GM06990 (cell line): Measurements from ENCODE around the gene SLC36A2.

ENCODE experiments used
- DNase-seq: peaks from one replicate; pipeline ENCODE4 v3.0.0-alpha.2; 2011; ENCODE audit not compliant: insufficient read length; ENCODE audit errors: extremely low read depth
- H3K27me3 ChIP-seq: replicated peaks from 2 replicates; pipeline ENCODE4 v1.6.0; 2011; ENCODE audit warnings: low read length; ENCODE audit not compliant: control insufficient read depth, insufficient read depth
- H3K36me3 ChIP-seq: 2 replicates; pipeline ENCODE4 v1.5.1; 2011; ENCODE audit warnings: low read length; ENCODE audit not compliant: control insufficient read depth, insufficient read depth
- H3K4me3 ChIP-seq: replicated peaks from 2 replicates; pipeline ENCODE4 v1.5.1; 2011; ENCODE audit warnings: low read depth, mild to moderate bottlenecking, control low read depth, low read length
- CTCF ChIP-seq: IDR thresholded peaks from 2 replicates; pipeline ENCODE4 v1.5.1; 2011; ENCODE audit warnings: low read length, control low read depth, mild to moderate bottlenecking, inconsistent platforms; ENCODE audit not compliant: insufficient read depth, poor library complexity, severe bottlenecking

Gene SLC36A2

GRCh38 chr5:151357792-151358191, 10.4 kb upstream of the SLC36A2 start:
- no peak for DNase-seq
- H3K36me3 ChIP-seq, result no peaks in the 10 kb centered on the region
- no peak for TF ChIP-seq CTCF
- H3K4me3 ChIP-seq, result no peak overlapping the region
- no peaks in the 10 kb centered on the region for H3K27me3 ChIP-seq

- Histone ChIP-seq H3K36me3 (no peaks in the 10 kb centered on the region), H3K4me3 (no peak overlapping the region), H3K27me3 (no peaks in the 10 kb centered on the region)
- no peak for DNase-seq
- no peak for TF ChIP-seq CTCF
These were observed 9.7 kb upstream of the SLC36A2 start for GRCh38 chr5:151357097-151357496.

GRCh38 chr5:151351671-151352070, 4.3 kb upstream of the SLC36A2 start:
- Histone ChIP-seq H3K36me3 (no peaks in the 10 kb centered on the region), H3K27me3 (no peaks in the 10 kb centered on the region; the same call in 1 of the 2 replicates), H3K4me3 (no peak overlapping the region)
- no peak for DNase-seq
- no peak for TF ChIP-seq CTCF

GRCh38 chr5:151348789-151349188, 1.4 kb upstream of the SLC36A2 start:
- Histone ChIP-seq H3K27me3 (no peaks in the 10 kb centered on the region; the same call in 1 of the 2 replicates), H3K36me3 (no peaks in the 10 kb centered on the region), H3K4me3 (no peak overlapping the region)
- no peak for DNase-seq
- no peak for TF ChIP-seq CTCF

- no peaks in the 10 kb centered on the region; the same call in 1 of the 2 replicates for H3K27me3 ChIP-seq
- no peak for DNase-seq
These were observed 1.4 kb downstream of the SLC36A2 start for GRCh38 chr5:151345808-151346478.

More at GRCh38 chr5:151345808-151346478, 1.4 kb downstream of the SLC36A2 start:
- Histone ChIP-seq H3K4me3 (no peak overlapping the region), H3K36me3 (no peaks in the 10 kb centered on the region)
- no peak for TF ChIP-seq CTCF
